Activated CD8-positive, alpha-beta memory T cell treated with anti-CD3 and anti-CD28 coated beads for 36 hours (primary cell): ENCODE measurements around the gene ABCG4. TPM values are rescaled to one million over a fixed set of nuclear protein-coding genes. Genes with fewer than 3 reads are reported as not detected.

Experiments used
- CTCF ChIA-PET: fragments of 350-600 bp; sonication (Branson Sonifier 250); formaldehyde crosslinking; loops from one replicate; lab custom pipeline; 2021; ENCODE audit warnings: antibody characterized with exemption; lab: Charles Lee
- POLR2A ChIA-PET: fragments of 350-600 bp; sonication (Branson Sonifier 250); formaldehyde crosslinking; loops from one replicate; lab custom pipeline; 2021; ENCODE audit warnings: antibody characterized with exemption; lab: Charles Lee
- total RNA-seq, 2 experiments: library from RNA; stranded (reverse); gene quantifications; one replicate each; pipeline ENCODE4 v1.2.3, GENCODE V29; 2021

The ABCG4 gene
- total RNA-seq, 2 experiments from 2014 or later: 0.08 TPM; not detected in 1

GRCh38 chr11:119209186-119209585 is 60.3 kb downstream of the ABCG4 start:
- POLR2A ChIA-PET: interaction anchor here (0.7 kb wide), 1 partner anchor 70 kb away, joined by 5 read pairs; no protein-coding TSS in a partner anchor
- CTCF ChIA-PET: interaction anchor here (1.3 kb wide), 1 partner anchor 51 kb away, joined by 3 read pairs; no protein-coding TSS in a partner anchor

- ChIA-PET POLR2A (interaction anchor here (0.7 kb wide), 1 partner anchor 69 kb away, joined by 5 read pairs; no protein-coding TSS in a partner anchor), CTCF (interaction anchor here (0.6 to 1.3 kb wide), 2 partner anchors 50 to 60 kb away, joined by 3 read pairs; no protein-coding TSS in a partner anchor)
Observed at GRCh38 chr11:119210050-119210449, 61.2 kb downstream of the ABCG4 start.

Other genes starting within 250 kb of the ABCG4 start
- gene BCL9L, start 223.1 kb upstream of the ABCG4 start, total RNA-seq: 10 to 100 TPM; 23.8 to 26.3 TPM
- gene UPK2, start 192.8 kb upstream of the ABCG4 start, total RNA-seq: not detected
- not detected for gene FOXR1, start 177.3 kb upstream of the ABCG4 start, total RNA-seq
- gene CENATAC, start 150.9 kb upstream of the ABCG4 start, total RNA-seq: 10 to 100 TPM; 32.7 to 33.4 TPM
- gene RPS25, start 130.7 kb upstream of the ABCG4 start, total RNA-seq: 1,000 to 10,000 TPM; 1,363 to 1,371 TPM
- 100 to 1,000 TPM; 136 to 145 TPM for gene TRAPPC4, start 130.3 kb upstream of the ABCG4 start, total RNA-seq
- 10 to 100 TPM; 29.9 to 30.4 TPM for gene SLC37A4, start 118.2 kb upstream of the ABCG4 start, total RNA-seq
- 100 to 1,000 TPM; 151 to 159 TPM for gene HYOU1, start 91.8 kb upstream of the ABCG4 start, total RNA-seq
- 10 to 100 TPM; 20.6 to 21.0 TPM for gene VPS11, start 81.2 kb upstream of the ABCG4 start, total RNA-seq
- 10 to 100 TPM; 40.5 to 41.3 TPM for gene HMBS, start 64.2 kb upstream of the ABCG4 start, total RNA-seq
- gene DPAGT1, start 47.2 kb upstream of the ABCG4 start, total RNA-seq: 10 to 100 TPM; 76.3 to 90.1 TPM
- 10 to 100 TPM; 26.0 to 26.6 TPM for gene C2CD2L, start 41.7 kb upstream of the ABCG4 start, total RNA-seq
- gene HINFP, start 27.5 kb upstream of the ABCG4 start, total RNA-seq: 10 to 100 TPM; 26.5 to 27.5 TPM
- gene NLRX1, start 19.7 kb downstream of the ABCG4 start, total RNA-seq: 10 to 100 TPM; 18.2 TPM
- not detected for gene NHERF4, start 36.4 kb downstream of the ABCG4 start, total RNA-seq
- gene CBL, start 57.3 kb downstream of the ABCG4 start, total RNA-seq: 10 to 100 TPM; 26.3 to 26.9 TPM
- 1 to 10 TPM; 4.6 to 4.8 TPM for gene MCAM, start 168.1 kb downstream of the ABCG4 start, total RNA-seq
- gene RNF26, start 185.5 kb downstream of the ABCG4 start, total RNA-seq: 10 to 100 TPM; 32.8 to 33.7 TPM
- gene C1QTNF5, start 191.8 kb downstream of the ABCG4 start, total RNA-seq: not detected
- not detected for gene MFRP, start 197.7 kb downstream of the ABCG4 start, total RNA-seq
- gene USP2, start 232.6 kb downstream of the ABCG4 start, total RNA-seq: 1 to 10 TPM in 1 of 2 experiments, under 1 TPM in 1; 0.44 to 1.1 TPM